ENCODE measurements around the gene C10orf90.

C10orf90 gene

DNA sequence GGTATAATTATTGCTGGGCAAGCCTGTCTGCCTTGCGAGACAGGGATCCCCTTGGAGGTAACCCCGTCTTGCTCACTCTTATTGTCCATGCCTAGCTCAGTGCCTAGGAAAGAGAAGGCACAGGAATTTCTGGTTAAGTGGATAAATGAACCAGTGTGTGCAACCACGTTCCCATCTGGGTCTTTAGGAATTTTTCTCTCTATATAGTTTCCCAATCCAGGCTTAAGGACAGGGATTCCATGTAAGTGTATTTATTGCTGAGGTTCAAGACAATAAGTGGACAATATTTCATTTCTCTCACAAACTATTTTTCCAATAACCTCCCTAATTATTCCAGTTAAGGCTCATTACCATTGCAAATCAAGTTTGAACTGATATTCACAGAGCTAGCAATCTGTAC lies 273.3 kb downstream of the C10orf90 start:
- no peak for DNase-seq (ENCODE audit: extremely low spot score)
- POLR2A ChIA-PET: no interaction called here
- TF ChIP-seq L3MBTL2 (conservative IDR thresholded peaks at IDR 0.05): no peak
- TF ChIP-seq NFRKB (IDR thresholded peaks at IDR 0.05): no peak
- no peak for TF ChIP-seq ELF4 (IDR thresholded peaks at IDR 0.05)
- TF ChIP-seq ZNF384 (IDR thresholded peaks at IDR 0.05): no peak
- TF ChIP-seq BHLHE40 (IDR thresholded peaks at IDR 0.05; ENCODE audit: borderline replicate concordance): no peak
- TF ChIP-seq CTBP1 (IDR thresholded peaks at IDR 0.05; ENCODE audit: borderline replicate concordance): no peak
- TF ChIP-seq SUZ12 (IDR thresholded peaks at IDR 0.05): no peak
- no peak for TF ChIP-seq HDGF (IDR thresholded peaks at IDR 0.05; ENCODE audit: borderline replicate concordance)
- TF ChIP-seq TARDBP (IDR thresholded peaks at IDR 0.05): no peak
- TF ChIP-seq, protein P1, sequence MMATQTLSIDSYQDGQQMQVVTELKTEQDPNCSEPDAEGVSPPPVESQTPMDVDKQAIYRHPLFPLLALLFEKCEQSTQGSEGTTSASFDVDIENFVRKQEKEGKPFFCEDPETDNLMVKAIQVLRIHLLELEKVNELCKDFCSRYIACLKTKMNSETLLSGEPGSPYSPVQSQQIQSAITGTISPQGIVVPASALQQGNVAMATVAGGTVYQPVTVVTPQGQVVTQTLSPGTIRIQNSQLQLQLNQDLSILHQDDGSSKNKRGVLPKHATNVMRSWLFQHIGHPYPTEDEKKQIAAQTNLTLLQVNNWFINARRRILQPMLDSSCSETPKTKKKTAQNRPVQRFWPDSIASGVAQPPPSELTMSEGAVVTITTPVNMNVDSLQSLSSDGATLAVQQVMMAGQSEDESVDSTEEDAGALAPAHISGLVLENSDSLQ (IDR thresholded peaks at IDR 0.05): no peak
- no peak for TF ChIP-seq SP1 (IDR thresholded peaks at IDR 0.05)
- no peak for TF ChIP-seq FOXA1 (IDR thresholded peaks at IDR 0.05)
- no peak for TF ChIP-seq ARNT (IDR thresholded peaks at IDR 0.05)
- no peak for TF ChIP-seq FOXM1 (IDR thresholded peaks at IDR 0.05; ENCODE audit: borderline replicate concordance)
- TF ChIP-seq LEF1 (IDR thresholded peaks at IDR 0.05; ENCODE audit: borderline replicate concordance): no peak
- CTCF ChIA-PET: no interaction called here

DNA sequence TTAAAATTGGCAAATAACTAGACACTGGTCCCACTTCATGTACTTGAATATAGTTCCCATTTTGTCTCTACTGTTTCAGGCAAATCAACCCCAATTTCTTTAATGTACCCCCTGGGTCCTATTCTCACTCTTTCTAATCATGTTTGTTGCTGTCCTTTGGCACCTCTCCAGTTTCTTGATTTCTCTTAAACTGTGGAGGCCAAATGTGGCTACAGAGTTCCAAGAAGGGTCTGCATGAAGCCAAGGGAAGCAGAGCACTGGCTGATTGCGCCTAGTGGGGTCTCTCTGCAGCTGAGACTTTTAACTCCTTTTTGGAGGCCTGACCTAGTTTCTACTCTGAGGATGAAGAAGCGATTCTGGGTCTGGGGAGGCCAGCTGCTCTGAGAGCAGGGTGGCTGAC lies 275.5 kb downstream of the C10orf90 start:
- CTCF ChIA-PET: no interaction called here
- TF ChIP-seq FOXK2 (IDR thresholded peaks at IDR 0.05): no peak
- POLR2A ChIA-PET: no interaction called here

DNA sequence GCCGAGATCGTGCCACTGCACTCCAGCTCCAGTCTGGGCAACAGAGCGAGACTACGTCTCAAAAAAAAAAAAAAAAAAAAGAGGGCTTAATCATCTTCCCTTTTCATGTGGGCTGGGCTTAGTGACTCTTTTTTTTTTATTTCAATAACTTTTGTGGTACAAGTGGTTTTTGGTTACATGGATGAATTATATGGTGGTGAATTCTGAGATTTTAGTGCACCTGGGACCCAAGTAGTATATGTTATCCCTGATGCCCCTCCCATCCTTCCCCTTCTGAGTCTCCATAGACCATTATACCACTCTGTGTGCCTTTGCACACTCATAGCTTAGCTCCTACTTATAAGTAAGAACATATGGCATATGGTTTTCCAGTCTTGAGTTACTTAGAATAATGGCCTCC lies 277.4 kb downstream of the C10orf90 start:
- ChIA-PET CTCF (no interaction called here), POLR2A (no interaction called here)
- TF ChIP-seq ELF4 (IDR thresholded peaks at IDR 0.05): no peak
- DNase-seq (ENCODE audit: extremely low spot score): no peak

More for the DNA sequence above, 275.5 kb downstream of the C10orf90 start:
- no peak for DNase-seq (ENCODE audit: extremely low spot score)

DNA sequence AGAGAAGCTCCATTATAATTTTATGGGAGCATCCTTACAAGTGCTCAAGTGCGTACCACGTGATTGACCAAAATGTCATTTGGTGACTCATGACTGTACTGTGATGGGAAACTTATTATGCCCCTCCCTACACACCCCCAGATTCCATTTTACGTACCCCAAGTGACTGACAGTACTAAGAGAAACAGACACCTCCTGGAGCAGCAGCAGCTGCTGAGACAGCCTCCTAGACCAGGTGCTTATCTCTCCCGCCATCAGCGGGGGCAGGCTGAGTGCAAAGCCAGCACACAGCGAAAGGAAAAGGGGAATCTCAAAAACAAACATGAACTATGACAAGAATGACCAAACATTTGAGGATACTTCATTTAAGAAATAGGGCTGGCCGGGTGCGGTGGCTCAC lies 278.0 kb downstream of the C10orf90 start:
- no peak for DNase-seq (ENCODE audit: extremely low spot score)
- ChIA-PET CTCF (no interaction called here), POLR2A (no interaction called here)
- TF ChIP-seq FOXA1 (IDR thresholded peaks at IDR 0.05): no peak
- no peak for TF ChIP-seq FOXK2 (IDR thresholded peaks at IDR 0.05)
- no peak for TF ChIP-seq CTBP1 (IDR thresholded peaks at IDR 0.05; ENCODE audit: borderline replicate concordance)
- TF ChIP-seq ELF4 (IDR thresholded peaks at IDR 0.05): no peak
- TF ChIP-seq SUZ12 (IDR thresholded peaks at IDR 0.05): no peak
- TF ChIP-seq LEF1 (IDR thresholded peaks at IDR 0.05; ENCODE audit: borderline replicate concordance): no peak
- TF ChIP-seq ZNF384 (IDR thresholded peaks at IDR 0.05): no peak
- TF ChIP-seq ARNT (IDR thresholded peaks at IDR 0.05): no peak
- TF ChIP-seq L3MBTL2 (conservative IDR thresholded peaks at IDR 0.05): no peak
- TF ChIP-seq NFRKB (IDR thresholded peaks at IDR 0.05): no peak
- TF ChIP-seq HDGF (IDR thresholded peaks at IDR 0.05; ENCODE audit: borderline replicate concordance): no peak
- no peak for TF ChIP-seq BHLHE40 (IDR thresholded peaks at IDR 0.05; ENCODE audit: borderline replicate concordance)
- no peak for TF ChIP-seq TARDBP (IDR thresholded peaks at IDR 0.05)
- no peak for TF ChIP-seq SP1 (IDR thresholded peaks at IDR 0.05)
- no peak for TF ChIP-seq FOXM1 (IDR thresholded peaks at IDR 0.05; ENCODE audit: borderline replicate concordance)
- TF ChIP-seq, protein P1 (IDR thresholded peaks at IDR 0.05): no peak

DNA sequence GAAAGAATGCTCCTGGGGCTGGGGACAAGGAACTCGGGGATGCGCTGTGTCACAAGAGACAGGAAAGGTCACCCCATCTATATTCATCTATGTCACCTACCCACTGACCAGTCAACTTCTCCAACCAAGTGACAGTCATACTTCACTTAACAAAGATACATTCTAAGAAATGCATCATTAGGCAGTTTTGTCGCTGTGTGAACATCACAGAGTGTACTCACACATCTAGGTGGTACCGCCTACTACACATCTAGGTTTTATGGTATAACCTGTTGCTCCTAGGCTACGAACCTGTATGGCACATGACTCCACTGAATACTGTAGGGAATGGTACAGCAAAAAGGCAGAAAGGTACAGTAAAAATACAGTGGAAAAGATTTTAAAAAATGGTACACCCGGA lies 278.4 kb downstream of the C10orf90 start:
- POLR2A ChIA-PET: no interaction called here
- CTCF ChIA-PET: no interaction called here

DNA sequence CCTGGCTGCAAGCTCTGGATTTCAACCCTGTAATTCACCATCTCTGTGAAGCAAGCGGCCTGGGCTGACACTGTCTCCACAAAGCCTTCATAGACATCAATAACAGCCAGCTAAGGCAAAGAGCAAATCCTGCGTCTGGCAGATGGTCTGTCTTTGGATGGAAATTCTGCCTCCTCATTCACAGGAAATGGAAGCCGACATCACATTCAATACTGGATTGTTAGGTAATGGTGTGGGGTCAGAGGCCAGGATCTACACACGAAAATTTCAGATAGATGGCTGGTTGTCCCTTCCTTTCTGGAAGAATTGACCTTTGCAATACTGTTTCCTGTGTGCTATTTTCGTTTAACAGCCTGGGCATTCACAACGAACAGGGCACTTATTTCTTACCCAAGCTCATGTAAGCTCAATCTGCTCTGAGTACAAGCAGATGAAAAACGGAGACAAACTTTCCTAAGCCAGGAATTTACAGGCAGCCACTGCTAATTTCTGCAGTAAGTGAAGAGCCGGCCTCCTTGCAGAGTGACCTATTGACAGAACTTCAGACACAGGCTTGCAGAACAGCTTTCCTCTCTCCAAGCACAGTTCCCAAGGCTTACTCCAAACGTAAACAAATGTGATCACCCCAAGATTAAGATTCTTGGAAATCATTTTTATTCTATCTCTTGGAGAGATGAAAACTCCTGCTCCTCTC lies 279.2 kb downstream of the C10orf90 start:
- no peak for TF ChIP-seq LEF1 (IDR thresholded peaks at IDR 0.05; ENCODE audit: borderline replicate concordance)
- no peak for TF ChIP-seq L3MBTL2 (conservative IDR thresholded peaks at IDR 0.05)
- TF ChIP-seq, protein P1 (IDR thresholded peaks at IDR 0.05): no peak
- no peak for TF ChIP-seq BHLHE40 (IDR thresholded peaks at IDR 0.05; ENCODE audit: borderline replicate concordance)
- TF ChIP-seq ZNF384 (IDR thresholded peaks at IDR 0.05): no peak
- TF ChIP-seq FOXK2 (IDR thresholded peaks at IDR 0.05): no peak
- no peak for TF ChIP-seq ARNT (IDR thresholded peaks at IDR 0.05)
- no peak for TF ChIP-seq CTBP1 (IDR thresholded peaks at IDR 0.05; ENCODE audit: borderline replicate concordance)
- TF ChIP-seq SUZ12 (IDR thresholded peaks at IDR 0.05): no peak
- TF ChIP-seq FOXA1 (IDR thresholded peaks at IDR 0.05): no peak
- TF ChIP-seq ELF4 (IDR thresholded peaks at IDR 0.05): no peak
- TF ChIP-seq TARDBP (IDR thresholded peaks at IDR 0.05): no peak
- no peak for TF ChIP-seq SP1 (IDR thresholded peaks at IDR 0.05)
- TF ChIP-seq HDGF (IDR thresholded peaks at IDR 0.05; ENCODE audit: borderline replicate concordance): no peak
- no peak for TF ChIP-seq FOXM1 (IDR thresholded peaks at IDR 0.05; ENCODE audit: borderline replicate concordance)
- TF ChIP-seq NFRKB (IDR thresholded peaks at IDR 0.05): no peak
- ChIA-PET CTCF (no interaction called here), POLR2A (interaction anchor here (0.5 kb wide), 1 partner anchor 21 kb away, joined by 3 read pairs; no protein-coding TSS in a partner anchor)
- DNase-seq (ENCODE audit: extremely low spot score): no peak

More for the DNA sequence above, 278.4 kb downstream of the C10orf90 start:
- no peak for DNase-seq (ENCODE audit: extremely low spot score)
- TF ChIP-seq ARNT (IDR thresholded peaks at IDR 0.05): no peak

DNA sequence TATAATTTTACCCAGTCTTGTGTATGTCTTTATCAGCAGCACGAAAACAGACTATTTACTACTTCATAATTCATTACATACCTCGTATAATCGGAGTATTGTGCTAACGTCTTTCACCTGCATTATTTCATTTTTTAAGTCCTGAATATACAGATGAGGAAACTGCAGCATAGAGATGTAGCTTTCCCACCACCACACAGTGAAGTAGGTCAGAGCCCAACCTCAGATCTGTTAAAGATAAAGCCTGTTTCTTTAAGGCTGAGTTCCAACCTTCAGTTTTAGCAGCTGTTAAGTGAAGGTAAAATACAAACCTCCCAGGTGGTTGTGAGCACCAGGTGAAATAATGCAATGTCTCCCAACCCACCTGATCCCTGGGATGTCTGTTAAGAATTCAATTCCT lies 280.2 kb downstream of the C10orf90 start:
- POLR2A ChIA-PET: interaction anchor here (0.5 kb wide), 1 partner anchor 22 kb away, joined by 3 read pairs; no protein-coding TSS in a partner anchor
- CTCF ChIA-PET: no interaction called here
- DNase-seq (ENCODE audit: extremely low spot score): no peak
- no peak for TF ChIP-seq NFRKB (IDR thresholded peaks at IDR 0.05)
- TF ChIP-seq HDGF (IDR thresholded peaks at IDR 0.05; ENCODE audit: borderline replicate concordance): no peak
- no peak for TF ChIP-seq FOXA1 (IDR thresholded peaks at IDR 0.05)
- no peak for TF ChIP-seq ZNF384 (IDR thresholded peaks at IDR 0.05)
- no peak for TF ChIP-seq LEF1 (IDR thresholded peaks at IDR 0.05; ENCODE audit: borderline replicate concordance)
- no peak for TF ChIP-seq FOXM1 (IDR thresholded peaks at IDR 0.05; ENCODE audit: borderline replicate concordance)
- no peak for TF ChIP-seq CTBP1 (IDR thresholded peaks at IDR 0.05; ENCODE audit: borderline replicate concordance)
- TF ChIP-seq ARNT (IDR thresholded peaks at IDR 0.05): no peak
- no peak for TF ChIP-seq ELF4 (IDR thresholded peaks at IDR 0.05)
- no peak for TF ChIP-seq TARDBP (IDR thresholded peaks at IDR 0.05)
- TF ChIP-seq SP1 (IDR thresholded peaks at IDR 0.05): no peak
- no peak for TF ChIP-seq BHLHE40 (IDR thresholded peaks at IDR 0.05; ENCODE audit: borderline replicate concordance)
- TF ChIP-seq SUZ12 (IDR thresholded peaks at IDR 0.05): no peak
- TF ChIP-seq, protein P1 (IDR thresholded peaks at IDR 0.05): no peak
- no peak for TF ChIP-seq L3MBTL2 (conservative IDR thresholded peaks at IDR 0.05)
- TF ChIP-seq FOXK2 (IDR thresholded peaks at IDR 0.05): no peak

All from HEK293T (cell line).